ENCODE results near the gene JPH3. TPM values are rescaled to one million over a fixed set of nuclear protein-coding genes. Genes with fewer than 3 reads are reported as not detected.

The JPH3 gene
- polyA plus RNA-seq, 3 donors: not detected

- peaks cover 0 to 8% (median 3%) of the 10 kb centered on the region in 7 donors for H3K9me3 Mint-ChIP-seq
- Histone ChIP-seq H3K79me2 (ENCODE audit: insufficient read depth, low read length) (no peaks in the 10 kb centered on the region), H3K4me2 (replicated peaks; ENCODE audit: extremely low read depth, low read length, poor library complexity, severe bottlenecking) (no peak overlapping the region), H2AFZ (ENCODE audit: insufficient read depth, low read depth, low read length, poor library complexity, severe bottlenecking) (no peak overlapping the region), H3K4me3 (replicated peaks in 1 of 3; ENCODE audit: low read depth in 2 of 3, low read length in 3 of 3) (no peak overlapping the region), H3K36me3 (replicated peaks in 1 of 2; ENCODE audit: control insufficient read depth in 1 of 2, insufficient read depth in 2 of 2, low read length in 2 of 2) (no peaks in the 10 kb centered on the region), H3K9ac (ENCODE audit: insufficient read depth, low read length, poor library complexity, severe bottlenecking) (no peak overlapping the region), H3K4me1 (ENCODE audit: control insufficient read depth in 1 of 2, insufficient read depth in 2 of 2, low read length in 2 of 2) (no peaks in the 10 kb centered on the region), H4K20me1 (ENCODE audit: insufficient read depth, low read length) (no peaks in the 10 kb centered on the region), H3K27me3 (ENCODE audit: control insufficient read depth in 2 of 2, insufficient read depth in 2 of 2, low read length in 2 of 2) (peaks cover 0 to 3% of the 10 kb centered on the region in 2 donors), H3K9me3 (replicated peaks in 1 of 2; ENCODE audit: control insufficient read depth in 1 of 2, insufficient read depth in 1 of 2, low read length in 2 of 2) (no peaks in the 10 kb centered on the region), H3K27ac (ENCODE audit: low read depth in 1 of 2, low read length in 2 of 2) (no peak overlapping the region)
- whole genome bisulfite sequencing (ENCODE audit: insufficient coverage): 90% methylated on average over 30 of the region's 33 CpGs
- no peak overlapping the region for H3K27ac Mint-ChIP-seq
- no peak for DNase-seq
- H3K4me3 Mint-ChIP-seq: peak overlapping the region in 1 of 2 donors; percentile 63
- H3K4me1 Mint-ChIP-seq: no peaks in the 10 kb centered on the region
- H3K27me3 Mint-ChIP-seq (ENCODE audit: low read depth in 3 of 3): peaks cover 11 to 29% (median 12%) of the 10 kb centered on the region in 3 donors
- intact Hi-C loops (cut with micrococcal nuclease): no loop called here
- no peaks in the 10 kb centered on the region for H3K36me3 Mint-ChIP-seq
- TF ChIP-seq CTCF (IDR thresholded peaks at IDR 0.05): no peak
Measured at GRCh38 chr16:87647431-87648185, 45.3 kb downstream of the JPH3 start.

GRCh38 chr16:87648236-87648635 is 45.9 kb downstream of the JPH3 start:
- Histone ChIP-seq H4K20me1 (ENCODE audit: insufficient read depth, low read length) (no peaks in the 10 kb centered on the region), H3K9ac (ENCODE audit: insufficient read depth, low read length, poor library complexity, severe bottlenecking) (no peak overlapping the region), H3K27me3 (ENCODE audit: control insufficient read depth in 2 of 2, insufficient read depth in 2 of 2, low read length in 2 of 2) (peaks cover 0 to 3% of the 10 kb centered on the region in 2 donors), H3K9me3 (replicated peaks in 1 of 2; ENCODE audit: control insufficient read depth in 1 of 2, insufficient read depth in 1 of 2, low read length in 2 of 2) (no peaks in the 10 kb centered on the region), H3K36me3 (replicated peaks in 1 of 2; ENCODE audit: control insufficient read depth in 1 of 2, insufficient read depth in 2 of 2, low read length in 2 of 2) (no peaks in the 10 kb centered on the region), H3K79me2 (ENCODE audit: insufficient read depth, low read length) (no peaks in the 10 kb centered on the region), H3K4me1 (ENCODE audit: control insufficient read depth in 1 of 2, insufficient read depth in 2 of 2, low read length in 2 of 2) (no peaks in the 10 kb centered on the region), H3K4me3 (replicated peaks in 1 of 3; ENCODE audit: low read depth in 2 of 3, low read length in 3 of 3) (no peak overlapping the region), H3K4me2 (replicated peaks; ENCODE audit: extremely low read depth, low read length, poor library complexity, severe bottlenecking) (no peak overlapping the region), H3K27ac (ENCODE audit: low read depth in 1 of 2, low read length in 2 of 2) (no peak overlapping the region), H2AFZ (ENCODE audit: insufficient read depth, low read depth, low read length, poor library complexity, severe bottlenecking) (no peak overlapping the region)
- Mint-ChIP-seq H3K9me3 (peaks cover 0 to 8% (median 3%) of the 10 kb centered on the region in 7 donors), H3K4me3 (peak overlapping the region in 1 of 2 donors; percentile 63), H3K4me1 (peaks cover 2% of the 10 kb centered on the region), H3K27ac (peak overlapping the region in 1 of 7 donors; percentile 31), H3K36me3 (no peaks in the 10 kb centered on the region), H3K27me3 (ENCODE audit: low read depth in 3 of 3) (peaks cover 11 to 29% (median 12%) of the 10 kb centered on the region in 3 donors)
- WGBS (ENCODE audit: insufficient coverage): 51% methylated on average over 23 of the region's 23 CpGs
- TF ChIP-seq CTCF (IDR thresholded peaks at IDR 0.05): no peak
- DNase-seq: no peak
- intact Hi-C loops (cut with micrococcal nuclease): no loop called here
